ENCODE results near the gene CNTN2.

CNTN2 gene

DNA sequence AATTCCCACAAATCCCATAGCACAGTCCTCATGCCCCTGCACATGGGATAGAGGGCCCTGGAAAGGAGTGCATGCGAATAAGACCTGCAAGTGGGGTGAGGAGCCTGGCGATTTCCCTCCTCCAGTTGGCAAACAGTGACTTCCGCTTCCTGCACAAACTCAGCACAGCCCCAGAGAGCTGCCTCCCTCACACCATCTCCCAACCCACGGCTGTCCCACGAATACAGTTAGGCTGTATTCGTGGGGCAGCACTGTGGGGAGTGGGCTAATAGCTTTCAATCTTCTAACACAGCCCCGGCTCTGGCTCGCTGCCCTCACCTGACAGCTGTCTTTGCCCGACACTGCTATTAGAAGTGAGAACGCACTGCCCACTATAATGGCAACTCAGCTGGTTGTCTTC is 28.2 kb upstream of the CNTN2 start:
- DNase-seq (ENCODE audit: low read depth in 2 of 2) = no peak
- H3K4me3 ChIP-seq (replicated peaks in 1 of 2; ENCODE audit: low read depth in 2 of 2, low read length in 2 of 2) = no peak overlapping the region
- TF ChIP-seq, protein P1, sequence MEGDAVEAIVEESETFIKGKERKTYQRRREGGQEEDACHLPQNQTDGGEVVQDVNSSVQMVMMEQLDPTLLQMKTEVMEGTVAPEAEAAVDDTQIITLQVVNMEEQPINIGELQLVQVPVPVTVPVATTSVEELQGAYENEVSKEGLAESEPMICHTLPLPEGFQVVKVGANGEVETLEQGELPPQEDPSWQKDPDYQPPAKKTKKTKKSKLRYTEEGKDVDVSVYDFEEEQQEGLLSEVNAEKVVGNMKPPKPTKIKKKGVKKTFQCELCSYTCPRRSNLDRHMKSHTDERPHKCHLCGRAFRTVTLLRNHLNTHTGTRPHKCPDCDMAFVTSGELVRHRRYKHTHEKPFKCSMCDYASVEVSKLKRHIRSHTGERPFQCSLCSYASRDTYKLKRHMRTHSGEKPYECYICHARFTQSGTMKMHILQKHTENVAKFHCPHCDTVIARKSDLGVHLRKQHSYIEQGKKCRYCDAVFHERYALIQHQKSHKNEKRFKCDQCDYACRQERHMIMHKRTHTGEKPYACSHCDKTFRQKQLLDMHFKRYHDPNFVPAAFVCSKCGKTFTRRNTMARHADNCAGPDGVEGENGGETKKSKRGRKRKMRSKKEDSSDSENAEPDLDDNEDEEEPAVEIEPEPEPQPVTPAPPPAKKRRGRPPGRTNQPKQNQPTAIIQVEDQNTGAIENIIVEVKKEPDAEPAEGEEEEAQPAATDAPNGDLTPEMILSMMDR (IDR thresholded peaks at IDR 0.05; ENCODE audit: low read depth, low read length) = no peak

DNA sequence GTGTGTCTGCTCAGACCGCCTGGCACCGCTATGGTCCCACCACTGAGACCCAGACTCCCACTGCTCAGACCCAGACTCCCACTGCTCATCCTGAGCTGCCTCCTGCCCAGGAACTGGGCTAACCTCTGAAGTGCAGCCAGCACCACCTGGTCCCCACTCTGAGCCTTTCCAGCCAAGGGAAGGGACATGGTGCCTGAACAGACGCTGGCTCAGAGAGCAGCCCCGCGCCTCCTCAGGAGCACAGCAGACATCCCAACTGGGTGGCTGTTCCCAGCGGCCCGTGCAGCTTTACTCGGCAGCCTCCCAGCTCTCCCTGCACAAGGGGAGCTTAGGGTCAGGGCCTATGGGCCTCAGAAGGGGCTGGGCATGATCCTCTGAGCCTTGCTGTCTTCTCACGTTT is 27.8 kb upstream of the CNTN2 start:
- TF ChIP-seq, protein P1 (IDR thresholded peaks at IDR 0.05; ENCODE audit: low read depth, low read length) = no peak
- H3K4me3 ChIP-seq (replicated peaks in 1 of 2; ENCODE audit: low read depth in 2 of 2, low read length in 2 of 2) = no peak overlapping the region
- DNase-seq (ENCODE audit: low read depth in 2 of 2) = no peak

DNA sequence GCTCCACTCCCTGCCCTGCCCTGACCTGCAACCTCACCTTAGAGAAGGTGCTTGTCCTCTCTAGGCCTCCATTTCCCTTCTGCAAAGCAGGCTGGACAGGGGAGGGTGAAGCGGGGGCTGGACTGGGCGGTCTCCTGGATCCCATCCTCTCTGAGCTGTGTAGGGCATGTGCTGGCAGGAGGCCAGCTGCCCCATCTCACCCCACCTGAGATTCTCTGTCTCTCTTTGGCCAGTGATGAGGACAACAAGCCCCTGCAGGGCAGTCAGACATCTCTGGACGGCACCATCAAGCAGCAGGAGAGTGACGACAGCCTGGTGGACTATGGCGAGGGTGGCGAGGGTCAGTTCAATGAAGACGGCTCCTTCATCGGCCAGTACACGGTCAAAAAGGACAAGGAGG is 26.9 kb upstream of the CNTN2 start:
- no peak overlapping the region for H3K4me3 ChIP-seq (replicated peaks in 1 of 2; ENCODE audit: low read depth in 2 of 2, low read length in 2 of 2)
- DNase-seq (ENCODE audit: low read depth in 2 of 2) = no peak
- TF ChIP-seq, protein P1 (IDR thresholded peaks at IDR 0.05; ENCODE audit: low read depth, low read length) = no peak

DNA sequence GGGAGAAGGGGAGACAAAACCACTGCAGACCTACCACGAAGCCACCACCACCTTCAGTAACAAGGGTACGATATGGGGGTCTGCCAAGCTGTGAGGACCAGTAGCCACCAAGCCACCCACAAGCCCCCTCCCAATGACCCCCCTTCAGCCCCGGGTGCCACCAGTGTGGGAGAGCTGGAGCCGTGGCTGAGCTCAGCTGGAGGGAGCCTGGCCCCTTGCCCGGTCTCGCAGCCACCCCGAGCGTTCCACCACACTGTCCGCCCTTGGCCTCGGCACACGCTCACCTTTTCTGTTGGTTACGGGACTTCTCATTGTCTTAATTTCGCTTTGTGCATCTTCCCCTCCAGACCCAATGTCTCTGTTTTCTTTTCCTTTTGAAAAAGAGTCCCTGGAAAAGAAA is 26.4 kb upstream of the CNTN2 start:
- H3K4me3 ChIP-seq (replicated peaks in 1 of 2; ENCODE audit: low read depth in 2 of 2, low read length in 2 of 2) = no peak overlapping the region
- DNase-seq (ENCODE audit: low read depth in 2 of 2) = no peak
- TF ChIP-seq, protein P1 (IDR thresholded peaks at IDR 0.05; ENCODE audit: low read depth, low read length) = no peak

DNA sequence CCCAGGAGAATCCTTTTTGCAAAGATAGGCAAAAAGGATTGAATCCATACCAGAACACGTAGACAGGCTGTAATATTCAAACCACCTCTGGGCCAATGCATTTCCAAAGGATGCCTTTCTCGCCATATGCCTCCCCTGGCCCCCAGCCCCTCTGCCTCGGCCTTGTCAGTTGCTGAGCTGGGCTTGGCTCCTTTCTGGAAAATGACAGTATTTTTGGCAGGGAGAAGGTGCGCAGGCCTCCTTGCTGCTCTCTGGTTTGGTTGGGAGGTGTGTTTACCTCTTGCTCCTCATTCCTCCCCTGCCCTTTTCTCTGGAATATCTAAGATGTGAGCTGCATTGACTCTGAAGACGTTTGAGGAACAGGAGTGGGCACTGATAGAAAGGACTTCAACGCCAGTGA is 26.0 kb upstream of the CNTN2 start:
- DNase-seq (ENCODE audit: low read depth in 2 of 2) = no peak
- no peak overlapping the region for H3K4me3 ChIP-seq (replicated peaks in 1 of 2; ENCODE audit: low read depth in 2 of 2, low read length in 2 of 2)
- TF ChIP-seq, protein P1 (IDR thresholded peaks at IDR 0.05; ENCODE audit: low read depth, low read length) = no peak

DNA sequence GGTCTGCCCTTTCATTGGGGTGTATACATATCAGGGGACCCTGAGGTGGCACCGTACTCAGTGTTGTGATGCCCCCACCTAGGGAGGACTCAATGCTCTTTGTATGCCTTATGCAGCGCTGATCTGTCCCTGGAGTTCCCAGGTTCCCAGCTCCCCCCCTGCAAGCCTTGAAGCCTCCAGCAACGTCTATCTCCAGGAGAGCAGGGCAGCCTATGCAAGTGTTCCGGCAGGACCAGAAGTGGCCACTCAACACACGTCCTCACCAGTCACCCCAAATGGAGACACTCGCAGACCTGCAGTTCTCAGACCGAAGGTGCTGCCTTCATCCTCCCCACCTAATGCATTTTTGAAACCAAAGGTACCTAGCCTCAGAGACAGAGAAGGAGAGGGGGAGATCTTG is 25.2 kb upstream of the CNTN2 start:
- DNase-seq (ENCODE audit: low read depth in 2 of 2) = no peak
- TF ChIP-seq, protein P1 (IDR thresholded peaks at IDR 0.05; ENCODE audit: low read depth, low read length) = no peak
- H3K4me3 ChIP-seq (replicated peaks in 1 of 2; ENCODE audit: low read depth in 2 of 2, low read length in 2 of 2) = no peak overlapping the region

DNA sequence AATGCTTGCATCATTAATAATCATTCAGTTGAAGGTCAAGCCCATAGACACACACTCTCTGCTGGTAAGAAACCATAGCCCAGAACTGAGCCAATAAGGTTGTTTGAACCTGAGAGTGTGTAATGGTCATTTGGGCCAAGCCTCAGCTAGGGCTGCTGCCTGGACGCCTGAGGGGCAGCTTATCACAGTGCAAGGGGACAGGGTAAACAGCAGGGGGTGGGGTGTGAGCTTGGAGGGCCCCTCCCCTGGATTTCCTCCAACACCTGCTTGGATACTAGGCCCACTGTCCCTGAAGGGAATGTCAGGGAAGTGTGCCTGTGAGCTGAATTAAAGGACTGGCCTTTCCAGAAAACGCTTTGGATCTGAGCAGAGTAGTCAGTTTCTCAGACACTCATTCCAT is 24.6 kb upstream of the CNTN2 start:
- no peak overlapping the region for H3K4me3 ChIP-seq (replicated peaks in 1 of 2; ENCODE audit: low read depth in 2 of 2, low read length in 2 of 2)
- DNase-seq (ENCODE audit: low read depth in 2 of 2) = no peak
- TF ChIP-seq, protein P1 (IDR thresholded peaks at IDR 0.05; ENCODE audit: low read depth, low read length) = no peak

All from cardiac fibroblast (primary cell).